Spleen (tissue), 11 donors: Measurements from ENCODE around the gene PRKCZ. TPM values are rescaled to one million over a fixed set of nuclear protein-coding genes. Genes with fewer than 3 reads are reported as not detected.

Experiments used
- DNase-seq: peaks from one replicate; pipeline ENCODE4 v3.0.0-alpha.2; 2020
- H3K27ac ChIP-seq, 8 donors: fragments of 200-600 bp; sonication (generic) in 7 of 8; 1 replicate in 4 of 8; 2 replicates in 4 of 8; pipeline versions ENCODE4 v1.5.0 to v1.8.0; 2016 to 2021; ENCODE audit warnings: inconsistent platforms in 4 of 8, mild to moderate bottlenecking in 4 of 8, moderate library complexity in 1 of 8
- H3K27me3 ChIP-seq, 7 donors: fragments of 200-600 bp; sonication (generic) in 6 of 7; replicated peaks in 1 of 7; 1 replicate in 4 of 7; 2 replicates in 3 of 7; pipeline versions ENCODE4 v1.5.0 to v1.8.0; 2016 to 2021; ENCODE audit warnings: inconsistent platforms in 3 of 7, mild to moderate bottlenecking in 1 of 7
- H3K36me3 ChIP-seq, 6 donors: fragments of 200-600 bp; sonication (generic) in 5 of 6; 1 replicate in 4 of 6; 2 replicates in 2 of 6; pipeline versions ENCODE4 v1.5.0 to v1.8.0; 2016 to 2021; ENCODE audit warnings: inconsistent platforms in 2 of 6
- H3K4me1 ChIP-seq, 6 donors: fragments of 200-600 bp; sonication (generic) in 5 of 6; 1 replicate in 3 of 6; 2 replicates in 3 of 6; pipeline versions ENCODE4 v1.5.0 to v1.8.0; 2016 to 2021; ENCODE audit warnings: inconsistent platforms in 3 of 6
- H3K4me3 ChIP-seq, 8 donors: fragments of 200-600 bp; sonication (generic) in 7 of 8; 1 replicate in 4 of 8; 2 replicates in 4 of 8; pipeline versions ENCODE4 v1.5.0 to v1.8.0; 2016 to 2021; ENCODE audit warnings: inconsistent platforms in 4 of 8, mild to moderate bottlenecking in 4 of 8, moderate library complexity in 2 of 8
- H3K9me3 ChIP-seq, 8 donors: fragments of 200-600 bp; sonication (generic) in 7 of 8; 1 replicate in 4 of 8; 2 replicates in 4 of 8; pipeline versions ENCODE4 v1.5.0 to v1.8.0; 2016 to 2021; ENCODE audit warnings: inconsistent platforms in 4 of 8
- CTCF ChIP-seq, 11 experiments: fragments of 200-600 bp in 7 of 11; fragments of 450-650 bp in 4 of 11; sonication (generic) in 4 of 11; IDR thresholded peaks in 8 of 11; conservative IDR thresholded peaks in 3 of 11; 1 replicate in 7 of 11; 2 replicates in 4 of 11; pipeline versions ENCODE4 v1.4.0 to v1.8.0; 2016 to 2021; ENCODE audit warnings: antibody characterized with exemption in 11 of 11, inconsistent platforms in 4 of 11, mild to moderate bottlenecking in 1 of 11
- POLR2A ChIP-seq, 3 donors: fragments of 450-650 bp; IDR thresholded peaks; one replicate each; pipeline ENCODE4 v1.5.1; 2017; ENCODE audit warnings: antibody characterized with exemption in 3 of 3, mild to moderate bottlenecking in 1 of 3
- POLR2AphosphoS5 ChIP-seq, 3 donors: sonication (generic); formaldehyde crosslinking; IDR thresholded peaks; one replicate each; pipeline ENCODE4 v1.5.1; 2017; ENCODE audit warnings: antibody characterized with exemption in 3 of 3
- WGBS, 5 donors: extraction: QIAGEN DNeasy Blood & Tissue Kit in 3 of 5; methylation state at CpG; one replicate each; pipeline versions ENCODE4 v1.1.5 to v1.1.7; 2013 to 2018; 5-methylcytosine and 5-hydroxymethylcytosine counted together
- intact Hi-C: fragments of 100-400 bp; cut with DNase I; formaldehyde crosslinking; loops from one replicate; pipeline ENCODE4 v1.15.0; 2023; ENCODE audit warnings: low total_unique reads
- polyA plus RNA-seq, 3 donors: library from polyadenylated mRNA; stranded (reverse); fragments of 200-250 nt; gene quantifications; one replicate each; pipeline ENCODE4 v1.2.1, GENCODE V29; 2013
- total RNA-seq, 7 donors: library from RNA; depleted of rRNA in 3 of 7; stranded (reverse); fragments of >200 nt in 3 of 7; fragmentation: NEBNext Ultra II Directional in 4 of 7; extraction: Animal tissue kit (Norgen Biotek cat#: 25700) in 4 of 7; gene quantifications; one replicate each; pipeline versions ENCODE4 v1.1.0 to v1.2.1, GENCODE V29; 2016 to 2021
- donor health status: healthy with polysubstance abuse.
- donor health status: DM: no; HTN: no; CAD: no; lungs with moderate emphysema.
- donor health status: DM: no; HTN: no; CAD: no.
- donor health status: Bipolar disorder and iron deficiency.
- donor health status: healthy.
- donor health status: DM: no; HTN: no; CAD: no.
- donor health status: DM: yes; HTN: yes; CAD: no.

The PRKCZ gene
- total and polyA plus RNA-seq, 10 donors: 17.6 to 61.8 (median 34.0) TPM

GRCh38 chr1:2228157-2228594 lies 178.0 kb downstream of the PRKCZ start, which contains the start of gene SKI:
Gene SKI, plus strand, starts transcription at chr1:2228319. Its CDS starts 448 bp downstream, at chr1:2228767.
- H3K27ac ChIP-seq: peak within 1 kb of the TSS; percentile 90 to 99 (median 97)
- intact Hi-C loops: no loop called here
- H3K36me3 ChIP-seq: no peaks in the 10 kb centered on the region
- peaks cover 0 to 8% (median 0%) of the 10 kb centered on the region in 7 donors for H3K27me3 ChIP-seq
- DNase-seq: no peak
- H3K4me1 ChIP-seq: peaks cover 40 to 71% (median 59%) of the 10 kb centered on the region in 6 donors
- no peaks in the 10 kb centered on the region for H3K9me3 ChIP-seq
- WGBS, 5 donors: 0 to 1% (median 1%) methylated on average over 6 to 100 of the region's 100 CpGs; no CpG with 5 or more reads in 2 of the 5 donors
- peak within 1 kb of the TSS; percentile 69 to 90 (median 74) for H3K4me3 ChIP-seq
- no peak for TF ChIP-seq POLR2A (IDR thresholded peaks at IDR 0.05)
- no peak for TF ChIP-seq CTCF (IDR thresholded peaks at IDR 0.05 in 8 of 11, conservative IDR thresholded peaks at IDR 0.05 in 3 of 11)
- TF ChIP-seq POLR2AphosphoS5 (IDR thresholded peaks at IDR 0.05): no peak

GRCh38 chr1:2228694-2229036 lies 178.5 kb downstream of the PRKCZ start:
- Histone ChIP-seq H3K9me3 (no peaks in the 10 kb centered on the region), H3K4me3 (peak overlapping the region; percentile 69 to 90 (median 74)), H3K36me3 (no peaks in the 10 kb centered on the region), H3K27ac (peak overlapping the region; percentile 68 to 99 (median 84)), H3K4me1 (peaks cover 45 to 76% (median 64%) of the 10 kb centered on the region in 6 donors), H3K27me3 (peaks cover 0 to 8% (median 0%) of the 10 kb centered on the region in 7 donors)
- intact Hi-C loops: no loop called here
- peak; percentile 90 for DNase-seq
- 0 to 3% (median 0%) methylated on average over 7 to 50 of the region's 50 CpGs for WGBS, 5 donors
- TF ChIP-seq POLR2AphosphoS5 (IDR thresholded peaks at IDR 0.05): no peak
- TF ChIP-seq POLR2A (IDR thresholded peaks at IDR 0.05): no peak
- no peak for TF ChIP-seq CTCF (IDR thresholded peaks at IDR 0.05 in 8 of 11, conservative IDR thresholded peaks at IDR 0.05 in 3 of 11)

GRCh38 chr1:2229037-2229864 lies 179.0 kb downstream of the PRKCZ start:
- peaks cover 51 to 76% (median 67%) of the 10 kb centered on the region in 6 donors for H3K4me1 ChIP-seq
- WGBS, 5 donors: 6 to 24% (median 9%) methylated on average over 35 to 77 of the region's 77 CpGs
- TF ChIP-seq POLR2A (IDR thresholded peaks at IDR 0.05): no peak
- TF ChIP-seq CTCF (IDR thresholded peaks at IDR 0.05 in 8 of 11, conservative IDR thresholded peaks at IDR 0.05 in 3 of 11): peak in 2 of 11 experiments; percentile 18 to 22
- TF ChIP-seq POLR2AphosphoS5 (IDR thresholded peaks at IDR 0.05): peak; percentile 83 to 90 (median 87)
- no peaks in the 10 kb centered on the region for H3K36me3 ChIP-seq
- peak overlapping the region; percentile 69 to 90 (median 74) for H3K4me3 ChIP-seq
- intact Hi-C loops: no loop called here
- DNase-seq: peak; percentile 95
- no peaks in the 10 kb centered on the region for H3K9me3 ChIP-seq
- peaks cover 0 to 8% (median 0%) of the 10 kb centered on the region in 7 donors for H3K27me3 ChIP-seq
- peak overlapping the region; percentile 68 to 99 (median 84) for H3K27ac ChIP-seq
